Chondrocyte (in vitro differentiated cells): ENCODE measurements around the gene ZNF565. TPM values are rescaled to one million over a fixed set of nuclear protein-coding genes. Genes with fewer than 3 reads are reported as not detected.

ENCODE experiments used
- DNase-seq: peaks from one replicate; pipeline ENCODE4 v3.0.0; 2021; ENCODE audit warnings: mixed read lengths, low spot score
- H3K27ac Mint-ChIP-seq: one replicate; pipeline ENCODE4 v1.8.0; 2021; ENCODE audit warnings: mild to moderate bottlenecking, moderate library complexity, mixed read lengths; ENCODE audit not compliant: unreplicated experiment
- H3K27me3 Mint-ChIP-seq: 2 replicates; pipeline ENCODE4 v1.8.0; 2021; ENCODE audit warnings: low read depth, mixed read lengths
- H3K36me3 Mint-ChIP-seq: 2 replicates; pipeline ENCODE4 v1.8.0; 2021; ENCODE audit warnings: low read depth, mixed read lengths
- H3K4me1 Mint-ChIP-seq: 2 replicates; pipeline ENCODE4 v1.8.0; 2021; ENCODE audit warnings: low read depth, mild to moderate bottlenecking, mixed read lengths
- H3K4me3 Mint-ChIP-seq: one replicate; pipeline ENCODE4 v1.8.0; 2021; ENCODE audit warnings: mild to moderate bottlenecking, moderate library complexity, mixed read lengths; ENCODE audit not compliant: unreplicated experiment
- H3K9me3 Mint-ChIP-seq: 2 replicates; pipeline ENCODE4 v1.8.0; 2021; ENCODE audit warnings: low read depth, mixed read lengths
- CTCF ChIP-seq: fragments of 200-600 bp; sonication (generic); IDR thresholded peaks from 2 replicates; pipeline ENCODE4 v1.5.0; 2021; ENCODE audit warnings: antibody characterized with exemption, mild to moderate bottlenecking, moderate library complexity
- total RNA-seq: library from RNA; stranded (reverse); gene quantifications from 3 replicates; pipeline ENCODE4 v1.2.1, GENCODE V29; 2021

Gene ZNF565
- total RNA-seq, 1 donor from 2014 or later = 4.9 TPM

GRCh38 chr19:36225219-36225892, 10.9 kb upstream of the ZNF565 start:
- H3K27ac Mint-ChIP-seq = peak overlapping the region; percentile 74
- TF ChIP-seq CTCF = no peak
- no peak overlapping the region for H3K4me3 Mint-ChIP-seq
- no peak for DNase-seq
- no peaks in the 10 kb centered on the region for H3K27me3 Mint-ChIP-seq
- no peaks in the 10 kb centered on the region for H3K9me3 Mint-ChIP-seq
- H3K4me1 Mint-ChIP-seq = peaks cover 34% of the 10 kb centered on the region
- H3K36me3 Mint-ChIP-seq = peaks cover 32% of the 10 kb centered on the region

GRCh38 chr19:36222503-36222902, 8.0 kb upstream of the ZNF565 start:
- H3K27ac Mint-ChIP-seq = no peak overlapping the region
- TF ChIP-seq CTCF = no peak
- H3K36me3 Mint-ChIP-seq = peaks cover 19% of the 10 kb centered on the region
- no peaks in the 10 kb centered on the region for H3K27me3 Mint-ChIP-seq
- peaks cover 45% of the 10 kb centered on the region for H3K4me1 Mint-ChIP-seq
- DNase-seq = no peak
- no peak overlapping the region for H3K4me3 Mint-ChIP-seq
- no peaks in the 10 kb centered on the region for H3K9me3 Mint-ChIP-seq

GRCh38 chr19:36221474-36221873, 7.0 kb upstream of the ZNF565 start:
- Mint-ChIP-seq H3K27me3 (no peaks in the 10 kb centered on the region), H3K27ac (peak overlapping the region; percentile 22), H3K4me3 (no peak overlapping the region), H3K9me3 (no peaks in the 10 kb centered on the region), H3K4me1 (peaks cover 52% of the 10 kb centered on the region), H3K36me3 (peaks cover 18% of the 10 kb centered on the region)
- DNase-seq = no peak
- no peak for TF ChIP-seq CTCF

GRCh38 chr19:36215276-36216123, 1.0 kb upstream of the ZNF565 start:
- no peak overlapping the region for H3K4me3 Mint-ChIP-seq
- H3K27me3 Mint-ChIP-seq = no peaks in the 10 kb centered on the region
- no peak for TF ChIP-seq CTCF
- no peaks in the 10 kb centered on the region for H3K9me3 Mint-ChIP-seq
- no peak overlapping the region for H3K27ac Mint-ChIP-seq
- H3K4me1 Mint-ChIP-seq = peaks cover 25% of the 10 kb centered on the region
- DNase-seq = no peak
- peaks cover 3% of the 10 kb centered on the region for H3K36me3 Mint-ChIP-seq

GRCh38 chr19:36212895-36213294, 1.6 kb downstream of the ZNF565 start:
- H3K4me3 Mint-ChIP-seq = no peak overlapping the region
- DNase-seq = no peak
- H3K27me3 Mint-ChIP-seq = no peaks in the 10 kb centered on the region
- peak overlapping the region; percentile 9 for H3K27ac Mint-ChIP-seq
- peaks cover 14% of the 10 kb centered on the region for H3K4me1 Mint-ChIP-seq
- TF ChIP-seq CTCF = no peak
- no peaks in the 10 kb centered on the region for H3K36me3 Mint-ChIP-seq
- H3K9me3 Mint-ChIP-seq = no peaks in the 10 kb centered on the region
